ENCODE results near the gene PLXNB3.

PLXNB3 gene

DNA sequence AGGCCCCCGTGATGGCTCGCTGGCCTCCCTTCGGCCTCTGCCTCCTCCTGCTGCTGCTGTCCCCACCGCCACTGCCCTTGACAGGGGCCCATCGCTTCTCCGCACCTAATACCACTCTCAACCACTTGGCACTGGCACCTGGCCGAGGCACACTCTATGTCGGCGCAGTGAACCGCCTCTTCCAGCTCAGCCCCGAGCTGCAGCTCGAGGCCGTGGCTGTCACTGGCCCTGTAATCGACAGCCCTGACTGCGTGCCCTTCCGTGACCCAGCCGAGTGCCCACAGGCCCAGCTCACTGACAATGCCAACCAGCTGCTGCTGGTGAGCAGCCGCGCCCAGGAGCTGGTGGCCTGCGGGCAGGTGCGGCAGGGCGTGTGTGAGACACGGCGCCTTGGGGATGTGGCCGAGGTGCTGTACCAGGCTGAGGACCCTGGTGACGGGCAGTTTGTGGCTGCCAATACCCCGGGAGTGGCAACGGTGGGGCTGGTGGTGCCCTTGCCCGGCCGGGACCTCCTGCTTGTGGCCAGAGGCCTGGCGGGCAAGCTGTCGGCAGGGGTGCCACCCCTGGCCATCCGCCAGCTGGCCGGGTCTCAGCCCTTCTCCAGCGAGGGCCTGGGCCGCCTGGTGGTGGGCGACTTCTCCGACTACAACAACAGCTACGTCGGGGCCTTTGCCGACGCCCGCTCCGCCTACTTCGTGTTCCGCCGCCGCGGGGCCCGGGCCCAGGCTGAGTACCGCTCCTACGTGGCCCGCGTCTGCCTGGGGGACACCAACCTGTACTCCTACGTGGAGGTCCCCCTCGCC, 3.0 kb downstream of the PLXNB3 start:
- TF ChIP-seq JUND (IDR thresholded peaks at IDR 0.05; ENCODE audit: low read depth), result no peak
- DNase-seq (ENCODE audit: low read depth in 1 of 2, low spot score in 1 of 2), result no peak
- in situ Hi-C loops (cut with HindIII; ENCODE audit: low pct_unique_long_range_greater_than_20kb, low sequenced_read_pairs), result no loop called here

DNA sequence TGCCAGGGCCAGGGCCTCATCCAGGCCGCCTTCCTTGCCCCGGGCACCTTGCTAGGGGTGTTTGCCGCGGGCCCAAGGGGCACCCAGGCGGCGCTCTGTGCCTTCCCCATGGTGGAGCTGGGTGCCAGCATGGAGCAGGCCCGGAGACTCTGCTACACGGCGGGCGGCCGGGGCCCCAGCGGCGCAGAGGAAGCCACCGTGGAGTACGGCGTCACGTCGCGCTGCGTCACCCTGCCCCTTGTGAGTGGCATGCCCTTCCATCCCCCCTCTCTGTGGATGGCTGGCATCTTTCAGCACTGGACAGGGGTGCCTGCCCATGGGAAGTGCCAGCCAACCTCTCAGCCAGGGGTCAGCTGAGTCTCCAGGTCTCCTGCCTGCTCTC, 3.6 kb downstream of the PLXNB3 start:
- DNase-seq (ENCODE audit: low read depth in 1 of 2, low spot score in 1 of 2), result no peak
- in situ Hi-C loops (cut with HindIII; ENCODE audit: low pct_unique_long_range_greater_than_20kb, low sequenced_read_pairs), result no loop called here

DNA sequence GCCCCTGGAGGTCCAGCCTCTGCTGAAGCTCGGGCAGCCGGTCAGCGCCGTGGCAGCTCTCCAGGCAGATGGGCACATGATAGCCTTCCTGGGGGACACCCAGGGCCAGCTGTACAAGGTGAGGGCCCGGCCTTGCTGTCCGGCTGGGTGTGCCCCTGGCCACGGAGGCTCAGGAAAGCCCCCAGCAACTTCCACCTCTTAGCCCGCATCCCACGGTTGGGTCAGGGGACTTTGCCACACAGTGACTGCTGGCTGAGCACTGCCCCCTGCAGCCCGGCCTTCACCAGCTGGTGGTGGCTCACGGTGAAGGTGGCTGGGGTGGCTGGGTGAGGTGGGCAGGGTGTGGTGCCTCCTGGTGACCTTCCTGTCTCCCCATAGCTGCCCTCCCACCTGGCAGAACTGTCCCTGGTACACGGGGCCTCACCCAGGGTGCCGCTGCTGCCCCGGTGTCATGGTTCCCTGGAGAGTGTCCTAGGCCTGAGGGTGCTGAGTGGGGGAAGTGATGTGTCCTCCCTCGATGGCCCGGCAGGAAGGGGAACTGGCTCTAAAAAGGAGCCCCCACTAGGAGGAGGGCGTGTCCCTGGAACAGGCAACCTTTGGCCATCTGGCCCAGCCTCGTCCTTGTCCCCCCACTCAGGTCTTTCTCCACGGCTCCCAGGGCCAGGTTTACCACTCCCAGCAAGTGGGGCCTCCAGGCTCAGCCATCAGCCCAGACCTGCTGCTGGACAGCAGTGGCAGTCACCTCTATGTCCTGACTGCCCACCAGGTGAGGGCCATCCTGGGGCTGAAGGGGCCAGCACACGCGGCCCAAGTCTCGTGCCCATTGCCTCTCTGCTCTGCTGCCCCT, 4.5 kb downstream of the PLXNB3 start:
- in situ Hi-C loops (cut with HindIII; ENCODE audit: low pct_unique_long_range_greater_than_20kb, low sequenced_read_pairs), result no loop called here
- no peak for DNase-seq (ENCODE audit: low read depth in 1 of 2, low spot score in 1 of 2)
- TF ChIP-seq JUND (IDR thresholded peaks at IDR 0.05; ENCODE audit: low read depth), result no peak

More for the DNA sequence above, 3.6 kb downstream of the PLXNB3 start:
- TF ChIP-seq JUND (IDR thresholded peaks at IDR 0.05; ENCODE audit: low read depth), result no peak

DNA sequence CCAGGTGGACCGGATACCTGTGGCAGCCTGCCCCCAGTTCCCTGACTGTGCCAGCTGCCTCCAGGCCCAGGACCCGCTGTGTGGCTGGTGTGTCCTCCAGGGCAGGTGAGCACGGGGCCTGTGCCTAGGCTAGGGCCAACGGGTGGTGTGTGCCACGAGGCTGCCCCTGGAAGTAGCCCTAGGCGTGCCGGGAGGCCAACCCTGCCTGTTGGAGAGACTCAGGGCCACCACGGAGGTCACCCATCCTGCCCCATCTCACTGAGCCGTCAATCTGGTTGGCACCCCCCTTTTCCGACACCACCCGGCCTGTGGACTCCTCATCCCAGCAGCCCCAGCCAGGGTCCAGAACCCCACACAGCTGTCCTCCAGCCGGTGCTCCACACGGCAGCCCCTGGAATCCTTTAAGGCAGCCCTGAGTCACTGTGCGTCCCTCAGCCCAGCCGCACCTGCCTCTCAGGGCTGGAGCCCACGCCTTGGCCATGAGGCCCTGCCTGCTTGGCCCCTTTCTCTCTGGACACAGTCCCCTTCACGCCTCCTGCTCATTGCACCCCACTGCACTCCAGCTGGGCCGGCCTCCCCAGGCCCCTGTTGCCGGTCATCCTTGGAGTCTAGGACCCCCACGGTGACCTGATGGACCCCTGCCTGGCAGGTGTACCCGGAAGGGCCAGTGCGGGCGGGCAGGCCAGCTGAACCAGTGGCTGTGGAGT, 5.3 kb downstream of the PLXNB3 start:
- no peak for TF ChIP-seq JUND (IDR thresholded peaks at IDR 0.05; ENCODE audit: low read depth)
- no peak for DNase-seq (ENCODE audit: low read depth in 1 of 2, low spot score in 1 of 2)
- in situ Hi-C loops (cut with HindIII; ENCODE audit: low pct_unique_long_range_greater_than_20kb, low sequenced_read_pairs), result no loop called here

DNA sequence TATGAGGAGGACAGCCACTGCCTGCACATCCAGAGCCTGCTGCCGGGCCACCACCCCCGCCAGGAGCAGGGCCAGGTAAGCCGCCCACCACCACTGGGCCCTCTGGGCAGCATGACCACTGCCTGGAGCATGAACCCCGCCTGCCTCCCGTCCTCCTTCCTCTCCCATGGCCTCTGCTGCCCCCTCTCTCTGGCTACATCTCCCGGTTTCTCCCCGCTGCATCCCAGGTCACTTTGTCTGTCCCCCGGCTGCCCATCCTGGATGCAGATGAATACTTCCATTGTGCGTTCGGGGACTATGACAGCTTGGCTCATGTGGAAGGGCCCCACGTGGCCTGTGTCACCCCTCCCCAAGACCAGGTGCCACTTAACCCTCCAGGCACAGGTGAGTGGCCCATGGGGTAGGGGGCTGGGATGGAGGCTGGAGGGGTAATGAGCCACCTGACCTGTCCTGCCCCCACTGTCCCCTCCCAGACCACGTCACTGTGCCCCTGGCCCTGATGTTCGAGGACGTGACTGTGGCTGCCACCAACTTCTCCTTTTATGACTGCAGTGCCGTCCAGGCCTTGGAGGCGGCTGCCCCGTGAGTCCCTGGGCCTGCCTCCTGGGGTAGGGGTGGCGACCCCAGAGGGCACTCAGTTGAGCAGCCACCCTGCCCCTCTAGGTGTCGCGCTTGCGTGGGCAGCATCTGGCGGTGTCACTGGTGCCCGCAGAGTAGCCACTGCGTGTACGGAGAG, 6.0 kb downstream of the PLXNB3 start:
- DNase-seq (ENCODE audit: low read depth in 1 of 2, low spot score in 1 of 2), result no peak
- in situ Hi-C loops (cut with HindIII; ENCODE audit: low pct_unique_long_range_greater_than_20kb, low sequenced_read_pairs), result no loop called here
- no peak for TF ChIP-seq JUND (IDR thresholded peaks at IDR 0.05; ENCODE audit: low read depth)

DNA sequence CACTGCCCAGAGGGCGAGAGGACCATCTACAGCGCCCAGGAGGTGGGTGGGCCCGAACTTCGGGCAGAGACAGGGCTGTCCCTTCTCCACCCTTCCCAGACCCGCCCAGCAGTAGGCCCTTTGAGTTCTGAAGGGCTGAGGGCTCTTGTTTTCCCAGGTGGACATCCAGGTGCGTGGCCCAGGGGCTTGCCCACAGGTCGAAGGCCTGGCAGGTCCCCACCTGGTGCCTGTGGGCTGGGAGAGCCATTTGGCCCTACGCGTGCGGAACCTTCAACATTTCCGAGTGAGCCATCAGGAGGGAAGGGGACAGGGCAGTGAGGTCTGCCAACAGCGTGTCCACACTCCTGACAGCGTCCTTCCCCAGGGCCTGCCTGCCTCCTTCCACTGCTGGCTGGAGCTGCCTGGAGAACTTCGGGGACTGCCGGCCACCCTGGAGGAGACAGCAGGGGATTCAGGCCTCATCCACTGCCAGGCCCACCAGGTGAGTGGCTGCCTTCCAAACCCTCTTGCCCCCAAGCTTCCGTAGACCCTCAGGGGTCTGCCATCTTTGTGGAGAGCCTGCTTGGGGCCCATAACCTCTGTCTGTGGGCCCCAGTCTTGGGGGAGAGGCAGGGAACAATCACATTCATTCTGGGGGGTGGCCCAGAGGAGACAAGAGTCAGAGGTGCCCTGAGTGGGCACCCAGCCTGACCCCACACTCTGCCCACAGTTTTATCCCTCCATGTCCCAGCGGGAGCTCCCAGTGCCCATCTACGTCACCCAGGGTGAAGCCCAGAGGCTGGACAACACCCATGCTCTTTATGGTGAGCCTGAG, 6.8 kb downstream of the PLXNB3 start:
- DNase-seq (ENCODE audit: low read depth in 1 of 2, low spot score in 1 of 2), result no peak
- in situ Hi-C loops (cut with HindIII; ENCODE audit: low pct_unique_long_range_greater_than_20kb, low sequenced_read_pairs), result no loop called here
- no peak for TF ChIP-seq JUND (IDR thresholded peaks at IDR 0.05; ENCODE audit: low read depth)

DNA sequence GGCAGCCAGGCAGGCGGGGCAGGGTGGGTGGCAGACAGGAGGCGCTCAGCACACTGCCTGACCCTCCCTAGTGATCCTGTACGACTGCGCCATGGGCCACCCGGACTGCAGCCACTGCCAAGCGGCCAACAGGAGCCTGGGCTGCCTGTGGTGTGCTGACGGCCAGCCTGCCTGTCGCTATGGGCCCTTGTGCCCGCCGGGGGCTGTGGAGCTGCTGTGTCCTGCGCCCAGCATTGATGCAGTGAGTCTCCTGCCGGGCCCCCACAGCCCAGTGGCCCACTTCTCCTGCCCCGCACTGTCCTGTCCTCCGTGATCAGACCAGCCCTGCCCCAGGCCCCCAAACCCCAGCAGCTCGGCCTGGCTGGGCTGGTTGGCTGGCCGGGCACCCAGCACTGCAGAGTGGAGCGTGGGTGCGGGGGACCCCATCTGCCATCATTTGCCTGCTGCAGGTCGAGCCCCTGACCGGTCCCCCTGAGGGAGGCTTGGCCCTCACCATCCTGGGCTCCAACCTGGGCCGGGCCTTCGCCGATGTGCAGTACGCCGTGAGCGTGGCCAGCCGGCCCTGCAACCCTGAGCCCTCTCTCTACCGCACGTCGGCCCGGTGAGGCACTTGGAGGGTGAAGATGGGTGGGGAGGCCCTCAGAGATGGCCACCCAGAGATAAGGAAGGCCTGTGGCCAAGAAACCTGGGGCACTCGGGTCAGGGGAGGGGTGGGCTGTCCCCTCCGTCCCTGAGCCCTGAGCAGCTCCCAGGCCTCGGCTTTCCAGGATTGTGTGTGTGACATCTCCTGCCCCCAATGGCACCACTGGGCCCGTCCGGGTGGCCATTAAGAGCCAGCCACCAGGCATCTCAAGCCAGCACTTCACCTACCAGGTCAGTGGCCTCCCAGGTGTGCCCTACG, 7.6 kb downstream of the PLXNB3 start:
- in situ Hi-C loops (cut with HindIII; ENCODE audit: low pct_unique_long_range_greater_than_20kb, low sequenced_read_pairs), result no loop called here
- DNase-seq (ENCODE audit: low read depth in 1 of 2, low spot score in 1 of 2), result no peak

DNA sequence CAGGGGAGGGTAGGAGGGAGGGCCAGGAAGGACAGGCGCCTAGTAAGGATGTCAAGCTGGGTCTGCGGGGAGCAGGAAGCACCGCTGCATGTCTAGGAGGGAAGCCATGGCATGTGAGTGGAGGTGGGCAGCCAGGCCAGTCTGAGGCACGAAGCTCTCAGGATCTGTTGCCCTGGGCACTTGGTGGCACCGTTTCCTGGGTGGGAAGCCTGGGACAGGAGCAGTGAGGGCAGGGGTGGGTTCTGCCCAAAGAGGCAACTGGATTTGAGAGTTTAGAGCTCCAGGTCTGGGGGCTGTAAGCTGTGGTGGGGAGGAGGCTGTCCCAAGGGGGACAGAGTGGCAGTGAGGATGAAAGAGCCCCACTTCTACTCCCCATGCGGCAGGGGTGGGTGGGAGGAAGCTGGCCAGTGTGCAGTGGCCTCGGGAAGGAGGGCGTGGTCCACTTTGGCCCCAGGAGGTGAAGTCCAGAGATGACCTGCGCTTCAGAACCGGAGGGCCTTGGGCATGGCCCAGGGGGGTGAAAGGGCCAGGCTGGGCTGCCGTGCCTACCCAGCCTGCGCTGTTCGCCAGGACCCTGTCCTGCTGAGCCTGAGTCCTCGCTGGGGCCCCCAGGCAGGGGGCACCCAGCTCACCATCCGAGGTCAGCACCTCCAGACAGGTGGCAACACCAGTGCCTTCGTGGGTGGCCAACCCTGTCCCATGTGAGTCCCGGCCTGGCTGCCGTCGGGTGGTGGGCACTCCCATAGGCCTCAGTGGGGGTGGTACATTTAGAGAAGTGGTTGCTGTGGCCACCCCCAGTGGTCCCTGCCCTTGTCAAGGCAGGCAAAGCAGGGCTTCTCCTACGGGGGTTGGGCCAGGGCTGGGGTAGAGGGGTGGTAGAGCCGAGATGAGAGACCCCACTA, 8.5 kb downstream of the PLXNB3 start:
- no peak for DNase-seq (ENCODE audit: low read depth in 1 of 2, low spot score in 1 of 2)

More for the DNA sequence above, 7.6 kb downstream of the PLXNB3 start:
- TF ChIP-seq JUND (IDR thresholded peaks at IDR 0.05; ENCODE audit: low read depth), result no peak

DNA sequence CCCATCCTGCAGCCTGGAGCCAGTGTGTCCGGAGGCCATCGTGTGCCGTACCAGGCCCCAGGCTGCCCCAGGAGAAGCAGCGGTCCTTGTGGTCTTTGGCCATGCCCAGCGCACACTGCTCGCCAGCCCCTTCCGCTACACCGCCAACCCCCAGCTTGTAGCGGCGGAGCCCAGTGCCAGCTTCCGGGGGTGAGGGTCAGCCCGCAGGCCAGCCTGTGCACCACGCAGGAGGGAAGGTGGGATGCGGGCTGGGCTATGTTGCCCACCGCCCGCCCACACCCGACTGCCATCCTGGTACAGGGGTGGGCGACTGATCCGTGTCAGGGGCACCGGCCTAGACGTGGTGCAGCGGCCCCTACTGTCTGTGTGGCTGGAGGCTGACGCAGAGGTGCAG, 9.2 kb downstream of the PLXNB3 start:
- no peak for DNase-seq (ENCODE audit: low read depth in 1 of 2, low spot score in 1 of 2)
- no peak for TF ChIP-seq JUND (IDR thresholded peaks at IDR 0.05; ENCODE audit: low read depth)
- in situ Hi-C loops (cut with HindIII; ENCODE audit: low pct_unique_long_range_greater_than_20kb, low sequenced_read_pairs), result no loop called here

More for the DNA sequence above, 8.5 kb downstream of the PLXNB3 start:
- TF ChIP-seq JUND (IDR thresholded peaks at IDR 0.05; ENCODE audit: low read depth), result no peak
- in situ Hi-C loops (cut with HindIII; ENCODE audit: low pct_unique_long_range_greater_than_20kb, low sequenced_read_pairs), result no loop called here
